Left hindlimb (tissue), 1 donor: Measurements from ENCODE around the gene NEIL1.

Experiments
- DNase-seq: peaks from one replicate; pipeline ENCODE4 v3.0.0-alpha.2; 2018

The NEIL1 gene

GRCh38 chr15:75389791-75390382 lies 43.0 kb downstream of the NEIL1 start:
- DNase-seq, result no peak

- no peak for DNase-seq
These were observed 50.7 kb downstream of the NEIL1 start for GRCh38 chr15:75397494-75397893.

GRCh38 chr15:75403892-75404291 lies 57.1 kb downstream of the NEIL1 start:
- DNase-seq, result no peak
